Mammary epithelial cell (primary cell): Measurements from ENCODE around the gene ATRX.
"Not testable (repeated sequence)": the region's sequence is repeated elsewhere in the genome, so short reads cannot be mapped to it uniquely, and the experiment has no call there.

Source experiments
- EZH2 ChIP-seq: IDR thresholded peaks from 2 replicates; pipeline ENCODE4 v1.6.1; 2012; ENCODE audit warnings: low read length, inconsistent platforms, borderline replicate concordance
- TF ChIP-seq, protein P1 (sequence below), 2 donors: IDR thresholded peaks in 1 of 2; conservative IDR thresholded peaks in 1 of 2; 2 replicates each; pipeline ENCODE4 v1.5.1; 2011 to 2012; ENCODE audit warnings: inconsistent platforms in 2 of 2, low read length in 2 of 2, mild to moderate bottlenecking in 2 of 2, control low read depth in 1 of 2, low read depth in 1 of 2; ENCODE audit not compliant: insufficient read depth in 1 of 2; ENCODE audit errors: extremely low read depth in 1 of 2

DNA sequence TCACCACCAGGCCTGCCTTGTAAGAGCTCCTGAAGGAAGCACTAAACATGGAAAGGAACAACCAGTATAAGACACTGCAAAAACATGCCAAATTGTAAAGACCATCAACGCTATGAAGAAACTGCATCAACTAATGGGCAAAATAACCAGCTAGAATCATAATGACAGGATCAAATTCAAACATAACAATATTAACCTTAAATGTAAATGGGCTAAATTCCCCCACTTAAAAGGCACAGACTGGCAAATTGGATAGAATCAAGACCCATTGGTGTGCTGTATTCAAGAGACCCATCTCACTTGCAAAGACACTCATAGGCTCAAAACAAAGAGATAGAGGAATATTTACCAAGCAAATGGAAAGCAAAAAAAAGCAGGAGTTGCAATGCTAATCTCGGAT, 246.2 kb downstream of the ATRX start:
- not testable (repeated sequence) for TF ChIP-seq EZH2
- TF ChIP-seq, protein P1, sequence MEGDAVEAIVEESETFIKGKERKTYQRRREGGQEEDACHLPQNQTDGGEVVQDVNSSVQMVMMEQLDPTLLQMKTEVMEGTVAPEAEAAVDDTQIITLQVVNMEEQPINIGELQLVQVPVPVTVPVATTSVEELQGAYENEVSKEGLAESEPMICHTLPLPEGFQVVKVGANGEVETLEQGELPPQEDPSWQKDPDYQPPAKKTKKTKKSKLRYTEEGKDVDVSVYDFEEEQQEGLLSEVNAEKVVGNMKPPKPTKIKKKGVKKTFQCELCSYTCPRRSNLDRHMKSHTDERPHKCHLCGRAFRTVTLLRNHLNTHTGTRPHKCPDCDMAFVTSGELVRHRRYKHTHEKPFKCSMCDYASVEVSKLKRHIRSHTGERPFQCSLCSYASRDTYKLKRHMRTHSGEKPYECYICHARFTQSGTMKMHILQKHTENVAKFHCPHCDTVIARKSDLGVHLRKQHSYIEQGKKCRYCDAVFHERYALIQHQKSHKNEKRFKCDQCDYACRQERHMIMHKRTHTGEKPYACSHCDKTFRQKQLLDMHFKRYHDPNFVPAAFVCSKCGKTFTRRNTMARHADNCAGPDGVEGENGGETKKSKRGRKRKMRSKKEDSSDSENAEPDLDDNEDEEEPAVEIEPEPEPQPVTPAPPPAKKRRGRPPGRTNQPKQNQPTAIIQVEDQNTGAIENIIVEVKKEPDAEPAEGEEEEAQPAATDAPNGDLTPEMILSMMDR (conservative IDR thresholded peaks at IDR 0.05 in 1 of 2, IDR thresholded peaks at IDR 0.05 in 1 of 2; ENCODE audit: extremely low read depth in 1 of 2, insufficient read depth in 1 of 2, low read depth in 1 of 2, low read length in 2 of 2): not testable (repeated sequence)
